Activated T-cell treated with anti-CD3 and anti-CD28 coated beads, Interleukin-2, amount 50 U/mL, for 4 hours (primary cell): ENCODE results near the gene TRIL. TPM values are rescaled to one million over a fixed set of nuclear protein-coding genes. Genes with fewer than 3 reads are reported as not detected.

Experiments used
- ATAC-seq, 2 donors: fragments of 200-7000 bp; cut with Tn5 transposase; one replicate each; pipeline ENCODE4 v1.10.0; 2021
- DNase-seq: peaks from one replicate; pipeline ENCODE4 v3.0.0-alpha.2; 2020
- H3K27me3 Mint-ChIP-seq: one replicate; pipeline ENCODE4 v1.8.0; 2021; ENCODE audit warnings: low read depth, mixed read lengths
- H3K36me3 Mint-ChIP-seq: one replicate; pipeline ENCODE4 v1.8.0; 2022; ENCODE audit warnings: mixed read lengths; ENCODE audit not compliant: insufficient read depth
- H3K4me1 Mint-ChIP-seq: one replicate; pipeline ENCODE4 v1.8.0; 2021; ENCODE audit warnings: low read depth, mixed read lengths
- H3K4me3 Mint-ChIP-seq: one replicate; pipeline ENCODE4 v1.8.0; 2021; ENCODE audit warnings: mild to moderate bottlenecking, moderate library complexity, mixed read lengths
- H3K9me3 Mint-ChIP-seq: one replicate; pipeline ENCODE4 v1.8.0; 2021; ENCODE audit warnings: mixed read lengths
- total RNA-seq, 3 donors: library from RNA; stranded (reverse); gene quantifications; one replicate each; pipeline ENCODE4 v1.2.1, GENCODE V29; 2021

The TRIL gene
- total RNA-seq, 3 donors from 2014 or later: 0.05 TPM; not detected in 2

GRCh38 chr7:28960071-28960840 lies 2.1 kb upstream of the TRIL start:
- Mint-ChIP-seq H3K9me3 (no peaks in the 10 kb centered on the region), H3K27me3 (peaks cover 42% of the 10 kb centered on the region), H3K36me3 (no peaks in the 10 kb centered on the region), H3K4me3 (no peak overlapping the region), H3K4me1 (peaks cover 5% of the 10 kb centered on the region)
- DNase-seq (no peak), ATAC-seq (no peak)

GRCh38 chr7:28958980-28959347 lies 834 bp upstream of the TRIL start:
- peaks cover 51% of the 10 kb centered on the region for H3K27me3 Mint-ChIP-seq
- H3K9me3 Mint-ChIP-seq: no peaks in the 10 kb centered on the region
- no peak overlapping the region for H3K4me3 Mint-ChIP-seq
- peaks cover 5% of the 10 kb centered on the region for H3K4me1 Mint-ChIP-seq
- ATAC-seq (no peak), DNase-seq (no peak)
- H3K36me3 Mint-ChIP-seq: no peaks in the 10 kb centered on the region

- Mint-ChIP-seq H3K4me3 (no peak overlapping the region), H3K36me3 (no peaks in the 10 kb centered on the region), H3K9me3 (no peaks in the 10 kb centered on the region), H3K27me3 (peaks cover 60% of the 10 kb centered on the region), H3K4me1 (peaks cover 5% of the 10 kb centered on the region)
- no peak for ATAC-seq
- DNase-seq: no peak
These were observed 337 bp downstream of the TRIL start for GRCh38 chr7:28957751-28958234.

GRCh38 chr7:28957064-28957750 lies 923 bp downstream of the TRIL start:
- Mint-ChIP-seq H3K4me3 (no peak overlapping the region), H3K9me3 (no peaks in the 10 kb centered on the region), H3K36me3 (no peaks in the 10 kb centered on the region), H3K27me3 (peaks cover 63% of the 10 kb centered on the region), H3K4me1 (peaks cover 5% of the 10 kb centered on the region)
- DNase-seq (no peak), ATAC-seq (peak; percentile 10 to 21)

- DNase-seq: no peak
- ATAC-seq: peak; percentile 16 to 33
- H3K9me3 Mint-ChIP-seq: no peaks in the 10 kb centered on the region
- H3K4me1 Mint-ChIP-seq: peaks cover 5% of the 10 kb centered on the region
- peaks cover 63% of the 10 kb centered on the region for H3K27me3 Mint-ChIP-seq
- no peak overlapping the region for H3K4me3 Mint-ChIP-seq
- no peaks in the 10 kb centered on the region for H3K36me3 Mint-ChIP-seq
These were observed 1.5 kb downstream of the TRIL start for GRCh38 chr7:28956608-28957063.

GRCh38 chr7:28955718-28956607 lies 2.2 kb downstream of the TRIL start:
- H3K4me3 Mint-ChIP-seq: no peak overlapping the region
- no peaks in the 10 kb centered on the region for H3K36me3 Mint-ChIP-seq
- peaks cover 5% of the 10 kb centered on the region for H3K4me1 Mint-ChIP-seq
- ATAC-seq: peak; percentile 25 to 42
- no peaks in the 10 kb centered on the region for H3K9me3 Mint-ChIP-seq
- DNase-seq: no peak
- H3K27me3 Mint-ChIP-seq: peaks cover 60% of the 10 kb centered on the region

GRCh38 chr7:28955356-28955717 lies 2.8 kb downstream of the TRIL start:
- DNase-seq (no peak), ATAC-seq (no peak)
- Mint-ChIP-seq H3K27me3 (peaks cover 56% of the 10 kb centered on the region), H3K9me3 (no peaks in the 10 kb centered on the region), H3K4me1 (peaks cover 5% of the 10 kb centered on the region), H3K4me3 (no peak overlapping the region), H3K36me3 (no peaks in the 10 kb centered on the region)

GRCh38 chr7:28954946-28955345 lies 3.2 kb downstream of the TRIL start:
- Mint-ChIP-seq H3K4me3 (no peak overlapping the region), H3K9me3 (no peaks in the 10 kb centered on the region), H3K4me1 (peaks cover 5% of the 10 kb centered on the region), H3K27me3 (peaks cover 52% of the 10 kb centered on the region), H3K36me3 (no peaks in the 10 kb centered on the region)
- no peak for DNase-seq
- ATAC-seq: no peak

GRCh38 chr7:28954471-28954870 lies 3.7 kb downstream of the TRIL start:
- no peaks in the 10 kb centered on the region for H3K36me3 Mint-ChIP-seq
- H3K4me1 Mint-ChIP-seq: peaks cover 5% of the 10 kb centered on the region
- H3K9me3 Mint-ChIP-seq: no peaks in the 10 kb centered on the region
- DNase-seq (no peak), ATAC-seq (no peak)
- peaks cover 47% of the 10 kb centered on the region for H3K27me3 Mint-ChIP-seq
- H3K4me3 Mint-ChIP-seq: no peak overlapping the region

GRCh38 chr7:28953633-28954032 lies 4.5 kb downstream of the TRIL start:
- Mint-ChIP-seq H3K36me3 (no peaks in the 10 kb centered on the region), H3K4me1 (peaks cover 5% of the 10 kb centered on the region), H3K27me3 (peaks cover 40% of the 10 kb centered on the region)

GRCh38 chr7:28942168-28942567 lies 16.0 kb downstream of the TRIL start:
- H3K4me3 Mint-ChIP-seq: no peak overlapping the region
- no peak for DNase-seq

More at GRCh38 chr7:28953633-28954032, 4.5 kb downstream of the TRIL start:
- Mint-ChIP-seq H3K4me3 (no peak overlapping the region), H3K9me3 (no peaks in the 10 kb centered on the region)
- DNase-seq (no peak), ATAC-seq (no peak)

GRCh38 chr7:28941633-28942032 lies 16.5 kb downstream of the TRIL start:
- peaks cover 6% of the 10 kb centered on the region for H3K27me3 Mint-ChIP-seq
- no peaks in the 10 kb centered on the region for H3K36me3 Mint-ChIP-seq

More at GRCh38 chr7:28942168-28942567, 16.0 kb downstream of the TRIL start:
- no peaks in the 10 kb centered on the region for H3K9me3 Mint-ChIP-seq
- no peak for ATAC-seq
- peaks cover 4% of the 10 kb centered on the region for H3K27me3 Mint-ChIP-seq
- H3K4me1 Mint-ChIP-seq: no peaks in the 10 kb centered on the region
- H3K36me3 Mint-ChIP-seq: no peaks in the 10 kb centered on the region

GRCh38 chr7:28940741-28941384 lies 17.3 kb downstream of the TRIL start:
- H3K36me3 Mint-ChIP-seq: no peaks in the 10 kb centered on the region
- no peak overlapping the region for H3K4me3 Mint-ChIP-seq
- no peaks in the 10 kb centered on the region for H3K9me3 Mint-ChIP-seq
- H3K4me1 Mint-ChIP-seq: no peaks in the 10 kb centered on the region
- DNase-seq: no peak
- peaks cover 7% of the 10 kb centered on the region for H3K27me3 Mint-ChIP-seq
- no peak for ATAC-seq

More at GRCh38 chr7:28941633-28942032, 16.5 kb downstream of the TRIL start:
- Mint-ChIP-seq H3K4me3 (no peak overlapping the region), H3K9me3 (no peaks in the 10 kb centered on the region), H3K4me1 (no peaks in the 10 kb centered on the region)
- ATAC-seq (no peak), DNase-seq (no peak)
